NAMALWA (cell line): ENCODE results near the gene FGD4.
A peak's percentile ranks its signal among the peaks of the same experiment; 100 is the strongest.

Experiments
- DNase-seq: peaks from one replicate; pipeline ENCODE4 v3.0.0-alpha.2; 2015; ENCODE audit warnings: low spot score

FGD4 gene

DNA sequence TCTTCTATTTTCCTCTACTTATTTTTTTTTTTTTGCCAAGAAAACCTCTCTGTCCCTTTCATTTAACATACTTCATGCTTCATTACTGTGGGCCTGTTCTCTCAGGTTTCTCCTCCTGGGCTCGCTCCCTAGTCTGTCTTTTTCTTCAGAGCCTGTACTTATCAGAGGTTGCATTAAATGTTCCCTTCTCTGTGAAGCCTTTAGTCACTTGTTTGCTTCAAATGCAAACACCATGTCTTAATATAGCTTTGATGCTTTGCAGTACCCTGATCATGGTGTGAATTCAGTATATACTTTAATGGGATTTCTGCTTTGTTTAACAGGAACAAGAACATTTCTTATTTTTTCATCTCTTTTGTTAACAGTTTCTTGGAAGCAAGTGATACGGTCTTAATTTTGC is 207.1 kb downstream of the FGD4 start:
- DNase-seq: no peak

DNA sequence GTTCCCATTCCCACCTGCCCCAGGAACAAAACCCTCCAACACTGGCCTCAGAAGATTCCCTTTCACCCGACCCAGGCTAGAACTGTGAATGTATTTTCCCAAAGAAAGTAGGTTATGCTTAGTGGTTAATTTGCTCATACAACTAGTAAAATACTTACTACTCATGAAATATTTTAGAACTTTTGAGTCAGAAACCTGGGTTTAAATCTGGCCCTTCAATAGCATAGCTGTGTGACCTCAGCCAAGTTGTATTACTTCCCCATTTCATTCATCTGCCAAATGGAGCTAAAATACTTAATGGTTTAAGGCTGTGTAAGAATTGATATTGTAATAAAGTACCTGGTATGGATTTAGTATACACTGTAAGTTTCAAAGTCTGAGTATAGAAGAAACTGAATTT is 210.6 kb downstream of the FGD4 start:
- DNase-seq: no peak

DNA sequence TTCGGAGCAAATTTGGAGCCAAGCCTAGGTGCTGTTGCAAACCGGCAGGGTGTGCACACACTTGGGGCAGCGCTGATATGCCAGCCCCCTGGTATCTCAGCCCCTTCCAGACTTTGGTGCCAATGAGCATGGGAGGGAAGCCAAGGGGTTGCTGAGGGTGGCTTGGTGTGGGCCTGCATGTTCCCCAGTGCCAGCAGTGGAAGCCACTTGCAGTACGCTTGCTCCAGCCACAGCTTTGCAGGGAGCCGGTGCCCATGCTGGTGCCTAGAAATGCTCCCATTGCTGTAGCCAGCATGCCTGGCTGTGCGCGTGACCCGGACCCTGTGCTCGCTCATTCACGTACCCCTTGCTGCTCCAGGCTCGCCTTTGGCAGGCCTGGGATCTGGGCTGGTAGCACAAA is 212.6 kb downstream of the FGD4 start:
- no peak for DNase-seq

DNA sequence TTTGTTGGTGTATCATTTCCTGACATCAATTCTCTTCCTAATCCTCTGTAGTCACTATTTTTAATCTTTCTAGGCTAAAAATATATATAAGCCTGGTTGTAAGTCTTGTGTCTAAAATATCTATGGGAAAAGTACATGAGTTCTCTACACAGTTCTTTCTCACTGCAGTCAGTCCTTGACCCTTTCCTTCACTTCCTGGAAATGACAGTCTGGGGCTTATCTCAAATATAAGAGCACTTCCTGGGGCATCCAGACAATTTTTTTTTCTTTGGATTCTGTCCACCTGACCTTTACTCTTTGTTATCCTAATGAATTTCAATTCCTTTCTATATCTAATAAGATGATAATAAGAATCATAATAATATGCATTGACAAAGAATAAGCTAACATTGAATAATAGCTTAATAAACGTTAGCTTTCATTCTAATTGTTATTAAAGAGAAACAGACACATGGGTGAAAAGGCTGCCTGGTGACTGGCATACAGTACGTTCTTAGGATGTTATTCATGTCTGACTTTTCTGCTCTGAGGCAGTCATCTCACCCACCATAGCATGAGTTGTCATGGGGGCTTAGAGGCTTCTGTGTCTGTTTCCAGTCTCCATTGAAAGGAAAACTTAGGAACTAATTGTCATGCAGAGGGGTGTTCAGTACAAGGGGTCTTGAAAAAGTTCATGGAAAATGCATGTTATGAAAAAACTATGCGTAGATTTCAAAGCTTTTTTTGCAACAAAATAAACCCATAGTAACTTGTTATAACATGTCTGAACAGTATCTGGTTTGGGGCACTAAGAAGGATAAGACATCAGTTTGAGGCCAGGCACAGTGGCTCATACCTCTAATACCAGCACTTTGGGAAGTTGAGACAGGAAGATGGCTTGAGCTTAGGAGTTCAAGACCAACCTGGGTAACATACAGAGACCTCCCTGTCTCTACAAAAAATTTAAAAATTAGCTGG is 213.6 kb downstream of the FGD4 start:
- no peak for DNase-seq

DNA sequence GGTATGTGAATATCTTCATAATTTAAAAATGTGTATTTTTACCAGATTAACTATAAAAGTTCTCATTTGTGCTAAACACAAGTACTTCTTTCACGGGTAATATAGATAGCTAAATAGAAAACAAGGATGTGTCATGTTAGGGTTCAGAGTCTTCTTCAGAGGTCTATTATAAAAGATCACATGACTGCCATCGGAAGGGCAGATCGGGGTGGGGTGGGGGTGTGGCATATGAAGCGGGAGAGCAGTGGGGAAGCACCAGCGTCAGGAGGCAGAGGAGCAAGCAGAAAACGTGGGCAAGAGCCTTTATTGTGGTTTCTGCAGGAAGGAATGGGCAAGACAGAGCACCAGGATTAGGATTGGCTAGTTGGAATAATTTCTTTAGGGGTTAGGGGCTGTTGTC is 216.1 kb downstream of the FGD4 start:
- no peak for DNase-seq

DNA sequence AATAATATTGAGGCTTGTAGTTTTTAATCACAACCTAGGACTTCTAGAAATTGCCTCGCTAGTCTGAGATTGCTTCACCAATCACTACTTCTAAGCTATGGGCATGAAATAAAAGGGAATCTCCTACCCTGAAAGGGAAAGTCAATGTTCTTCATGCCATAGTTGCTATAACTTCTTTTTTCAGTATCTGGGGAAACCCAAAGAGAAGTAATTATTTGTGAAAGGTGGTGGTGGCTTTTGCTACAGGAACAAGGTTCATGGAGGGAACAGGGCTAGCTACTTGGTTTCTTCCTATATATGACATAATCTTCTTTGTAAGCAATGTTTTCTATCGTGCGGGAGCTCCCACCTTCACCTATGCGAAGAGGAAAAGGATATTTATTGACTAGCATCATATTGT is 218.2 kb downstream of the FGD4 start:
- DNase-seq: no peak

DNA sequence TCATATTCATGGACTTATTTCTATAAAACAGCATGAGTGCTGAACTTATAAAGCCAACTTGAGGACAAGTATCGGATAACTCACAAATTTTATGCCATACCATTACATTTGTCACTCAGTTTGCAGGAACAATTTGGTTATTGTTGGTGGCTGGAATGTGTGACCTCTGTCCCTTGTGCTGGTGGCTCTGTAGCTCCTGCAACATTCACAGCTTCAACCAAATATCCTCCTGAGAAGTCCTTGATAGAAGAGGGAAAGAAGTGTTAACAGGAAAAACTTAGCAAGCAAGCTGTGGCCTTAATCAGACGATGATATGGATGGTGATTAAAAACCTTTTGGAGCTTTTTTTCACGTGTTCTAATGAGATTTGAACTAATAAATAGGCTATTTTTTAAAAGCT is 218.8 kb downstream of the FGD4 start:
- DNase-seq: no peak

DNA sequence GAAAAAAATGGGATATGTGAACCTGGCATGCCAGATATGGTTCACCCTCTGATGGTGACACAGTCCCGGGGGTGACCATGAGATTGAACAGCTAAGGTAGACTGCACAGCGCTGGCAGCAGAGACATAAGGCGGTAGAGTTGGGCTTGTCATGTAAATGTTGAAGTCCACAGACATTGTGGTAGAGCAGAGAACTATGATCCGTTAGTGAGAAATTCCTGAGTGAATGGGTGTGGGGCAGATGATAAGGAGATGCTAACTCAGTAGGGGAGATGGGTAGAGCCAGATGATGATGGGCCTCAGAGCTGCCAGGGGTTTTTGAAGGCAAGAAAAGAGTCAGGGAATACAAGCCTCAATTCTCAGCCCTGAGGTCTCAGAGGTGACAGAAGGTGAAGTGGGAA is 228.6 kb downstream of the FGD4 start:
- DNase-seq: no peak

DNA sequence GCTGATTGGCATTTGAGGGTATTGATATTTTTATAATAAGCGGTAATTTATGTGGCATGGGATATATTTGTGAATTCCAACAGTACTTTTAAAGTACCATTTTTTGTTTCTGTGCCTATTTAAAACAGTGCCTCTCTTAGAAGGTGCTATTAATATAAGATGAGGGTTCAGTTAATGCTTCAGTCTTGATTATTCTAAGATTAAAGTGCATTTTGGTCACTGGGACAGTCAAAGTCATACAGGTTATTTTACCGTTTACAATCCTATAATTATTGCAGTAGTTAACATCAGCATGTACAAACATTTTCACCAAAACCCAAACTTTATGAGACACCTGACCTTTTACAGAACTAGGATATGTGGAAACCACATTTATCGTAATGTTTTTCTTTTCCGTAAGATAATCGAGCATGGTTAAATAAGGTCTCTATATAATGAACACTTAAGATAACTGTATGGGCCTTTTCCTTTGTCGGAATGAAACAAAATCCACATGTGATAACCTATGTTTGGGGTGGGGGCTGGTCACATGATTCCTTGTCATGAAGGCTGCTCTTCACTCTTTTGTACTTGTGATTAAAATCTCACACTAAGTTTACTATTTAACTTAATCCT is 242.0 kb downstream of the FGD4 start:
- DNase-seq: no peak

DNA sequence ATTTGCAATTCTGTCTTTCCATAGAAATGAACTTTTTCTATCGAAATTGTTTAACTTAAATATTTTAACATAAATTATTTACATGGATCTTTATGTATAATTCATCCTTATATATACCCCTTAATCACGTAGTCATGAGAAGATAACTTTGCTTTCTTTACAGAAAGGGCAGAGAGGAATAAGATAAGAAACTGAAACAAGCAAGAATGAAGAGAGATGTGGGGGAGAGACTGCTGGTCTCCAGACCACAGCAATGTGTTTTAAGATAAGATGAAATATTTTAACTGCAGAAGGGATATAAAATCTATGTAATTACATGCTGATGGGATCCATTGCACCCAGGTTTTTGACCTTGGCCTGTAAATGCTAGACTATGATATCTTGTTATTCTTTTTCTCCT is 245.1 kb downstream of the FGD4 start:
- no peak for DNase-seq

DNA sequence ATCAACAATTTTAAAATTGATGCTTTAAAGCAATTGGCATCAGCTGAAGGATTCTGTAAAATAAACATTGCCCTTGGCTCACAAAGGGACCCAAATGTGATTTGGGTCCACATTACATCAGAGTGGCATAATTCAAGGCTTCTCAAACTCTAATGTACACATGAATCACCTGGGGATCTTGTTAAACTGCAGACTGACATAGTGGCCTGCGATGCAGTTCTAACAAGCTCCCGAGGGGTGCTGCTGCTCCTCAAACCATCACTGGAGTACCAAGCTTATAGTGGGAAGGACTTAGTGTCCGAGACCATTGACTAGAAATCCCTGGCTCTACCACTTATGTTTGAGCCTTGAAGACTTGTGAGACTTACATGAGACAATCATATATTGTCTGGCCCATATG is 247.9 kb downstream of the FGD4 start:
- no peak for DNase-seq

DNA sequence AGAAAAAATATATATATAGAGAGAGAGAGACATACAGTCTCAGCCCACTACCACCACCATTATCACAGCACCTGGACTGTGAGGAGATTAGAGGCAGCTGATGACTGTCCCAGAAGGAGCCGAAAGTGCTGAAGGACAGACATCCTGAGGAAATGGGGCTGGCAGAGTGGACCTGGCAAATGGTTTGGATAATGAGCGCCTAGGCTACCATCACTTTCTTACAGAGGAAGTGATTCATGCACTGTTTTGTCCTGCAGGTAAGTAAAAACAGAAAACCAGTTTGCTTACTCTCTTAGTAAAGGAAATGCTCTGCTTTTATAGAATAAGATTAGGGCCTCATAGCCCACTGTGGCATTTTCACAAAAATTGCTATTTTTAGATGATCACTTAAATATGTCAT is 251.2 kb downstream of the FGD4 start:
- DNase-seq: no peak

DNA sequence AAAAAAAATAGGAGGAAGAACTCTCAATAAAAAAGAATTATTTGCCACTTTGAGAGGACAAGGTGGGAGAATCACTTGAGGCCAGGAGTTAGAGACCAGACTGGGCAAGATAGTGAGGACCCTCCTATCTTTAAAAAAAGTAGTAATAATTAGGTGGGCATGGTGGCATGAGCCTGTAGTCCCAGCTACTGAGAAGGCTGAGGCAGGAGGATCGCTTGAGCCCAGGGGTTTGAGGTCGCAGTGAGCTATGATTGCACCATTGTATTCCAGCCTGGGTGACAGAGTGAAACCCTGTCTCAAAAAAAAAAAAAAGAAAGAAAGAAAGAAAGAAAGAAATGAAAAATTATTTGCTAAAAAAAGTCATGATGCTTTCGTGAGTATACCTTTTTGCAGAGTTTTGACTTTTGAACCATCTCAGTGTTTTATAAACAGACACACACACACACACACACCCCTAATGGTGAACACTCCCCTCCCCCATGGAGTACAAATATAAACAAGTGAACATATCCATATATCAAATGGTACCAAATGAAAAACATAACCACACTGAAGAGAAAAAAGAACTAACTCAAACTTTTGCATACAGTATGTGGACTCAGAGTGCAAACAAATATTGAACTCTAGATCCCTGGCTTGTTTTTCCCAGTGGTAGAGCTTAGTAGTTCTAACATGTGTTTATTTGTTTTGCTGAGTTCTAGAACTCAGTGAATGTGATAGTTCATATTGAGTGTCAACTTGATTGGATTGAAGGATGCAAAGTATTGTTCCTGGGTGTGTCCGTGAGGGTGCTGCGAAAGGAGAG is 252.0 kb downstream of the FGD4 start:
- DNase-seq: no peak

DNA sequence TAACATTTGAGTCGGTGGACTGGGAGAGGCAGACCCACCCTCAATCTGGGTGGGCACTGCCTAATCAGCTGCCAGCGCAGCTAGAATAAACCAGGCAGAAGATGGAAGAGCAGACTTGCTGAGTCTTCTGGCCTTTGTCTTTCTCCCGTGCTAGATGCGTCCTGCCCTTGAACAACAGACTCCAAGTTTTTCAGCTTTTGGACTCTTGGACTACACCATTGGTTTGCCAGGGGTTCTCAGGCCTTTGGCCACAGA is 252.5 kb downstream of the FGD4 start:
- DNase-seq: no peak

DNA sequence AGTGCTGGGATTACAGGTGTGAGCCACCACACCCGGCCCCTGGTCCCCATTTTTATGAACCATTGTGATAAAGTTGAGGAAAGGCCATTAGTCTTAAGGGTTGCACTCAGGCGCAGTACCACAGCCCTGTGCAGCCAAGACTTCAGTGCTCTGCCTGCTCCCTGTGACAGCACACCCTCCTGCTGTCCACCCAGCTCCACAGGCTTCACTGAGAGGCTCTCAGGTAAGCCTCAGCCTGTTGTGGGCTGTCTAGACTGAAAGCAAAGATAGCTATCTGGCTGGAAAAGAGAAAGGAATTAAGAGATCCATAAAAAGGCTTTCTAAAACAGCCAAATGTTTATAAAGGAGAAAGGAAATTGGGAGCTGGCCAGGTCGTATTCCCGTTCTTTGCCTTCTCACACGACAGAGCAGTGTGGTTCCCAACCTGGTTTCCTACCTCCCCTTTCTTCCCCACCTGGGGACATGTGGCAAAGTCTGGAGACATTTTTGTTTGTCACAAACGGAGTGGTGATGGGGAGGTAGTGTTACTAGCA is 260.6 kb downstream of the FGD4 start:
- DNase-seq: no peak

DNA sequence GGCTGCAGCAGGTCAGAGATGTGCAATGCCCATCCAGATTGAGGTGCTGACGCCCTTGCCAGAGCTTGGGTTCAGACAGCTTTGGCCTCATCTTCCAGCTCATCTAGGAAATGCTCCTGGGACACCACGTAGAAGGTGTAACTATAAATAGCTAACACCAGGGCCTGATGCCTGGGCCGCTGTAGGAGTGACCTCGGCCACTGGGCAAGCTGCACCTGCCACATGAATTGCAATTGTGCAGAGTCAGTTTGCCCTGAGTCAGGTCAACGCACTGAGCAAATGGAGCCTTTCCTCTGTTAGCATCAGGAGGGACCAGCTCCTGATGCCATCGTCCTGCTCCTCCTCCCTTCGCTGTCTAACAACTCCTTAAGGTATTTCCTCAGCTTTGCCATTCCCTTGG is 262.3 kb downstream of the FGD4 start:
- DNase-seq: no peak

DNA sequence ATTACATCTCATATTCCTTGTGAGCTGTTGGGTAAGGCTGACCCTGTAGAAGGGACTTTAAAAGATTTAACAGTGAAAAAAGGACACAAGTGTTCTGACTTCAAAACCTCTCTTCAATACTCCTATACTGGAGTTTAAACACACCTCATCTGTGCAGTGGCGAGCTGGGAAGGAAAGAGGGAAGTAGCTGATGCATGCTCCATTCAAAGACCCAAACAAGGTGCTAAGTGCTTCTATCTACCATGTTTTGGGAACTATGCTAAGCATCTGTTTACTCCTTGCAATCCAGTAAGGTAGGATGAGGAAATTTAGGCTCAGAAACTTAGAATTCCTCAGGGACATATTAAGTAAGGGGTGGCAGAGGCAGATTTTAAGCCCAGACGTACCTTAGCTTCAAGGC is 263.3 kb downstream of the FGD4 start:
- no peak for DNase-seq

DNA sequence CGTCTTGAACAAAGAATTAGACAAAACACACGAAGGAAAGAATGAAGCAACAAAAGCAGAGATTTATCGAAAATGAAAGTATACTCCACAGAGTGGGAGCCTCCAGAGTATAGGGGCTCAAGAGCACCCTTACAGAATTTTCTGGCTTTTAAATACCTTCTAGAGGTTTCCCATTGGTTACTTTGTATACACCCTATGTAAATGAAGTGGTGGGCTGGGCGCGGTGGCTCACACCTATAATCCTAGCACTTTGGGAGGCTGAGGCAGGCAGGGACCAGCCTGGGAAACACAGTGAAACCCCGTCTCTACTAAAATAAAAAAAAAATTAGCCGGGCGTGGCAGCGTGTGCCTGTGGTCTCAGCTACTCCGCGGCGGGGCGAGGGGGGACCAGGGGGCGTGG is 266.7 kb downstream of the FGD4 start:
- no peak for DNase-seq

DNA sequence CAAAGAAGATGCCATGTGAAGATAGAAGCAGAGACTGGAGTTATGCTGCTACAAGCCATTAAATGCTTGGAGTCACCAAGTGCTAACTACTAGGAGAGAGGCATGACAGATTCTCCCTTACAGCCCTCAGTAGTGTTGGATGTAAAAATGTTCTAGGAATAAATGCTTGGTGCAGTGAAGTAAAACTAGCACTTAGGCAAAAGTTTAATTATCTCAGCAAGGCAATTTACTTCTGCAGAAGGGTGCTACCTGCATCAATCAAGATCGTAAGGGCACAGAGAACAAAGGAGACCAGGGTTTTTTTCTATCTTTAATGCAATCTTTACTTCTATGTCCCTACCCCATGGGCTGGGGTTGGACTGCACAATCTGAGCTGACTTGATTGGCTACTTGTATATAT is 270.2 kb downstream of the FGD4 start:
- DNase-seq: no peak

DNA sequence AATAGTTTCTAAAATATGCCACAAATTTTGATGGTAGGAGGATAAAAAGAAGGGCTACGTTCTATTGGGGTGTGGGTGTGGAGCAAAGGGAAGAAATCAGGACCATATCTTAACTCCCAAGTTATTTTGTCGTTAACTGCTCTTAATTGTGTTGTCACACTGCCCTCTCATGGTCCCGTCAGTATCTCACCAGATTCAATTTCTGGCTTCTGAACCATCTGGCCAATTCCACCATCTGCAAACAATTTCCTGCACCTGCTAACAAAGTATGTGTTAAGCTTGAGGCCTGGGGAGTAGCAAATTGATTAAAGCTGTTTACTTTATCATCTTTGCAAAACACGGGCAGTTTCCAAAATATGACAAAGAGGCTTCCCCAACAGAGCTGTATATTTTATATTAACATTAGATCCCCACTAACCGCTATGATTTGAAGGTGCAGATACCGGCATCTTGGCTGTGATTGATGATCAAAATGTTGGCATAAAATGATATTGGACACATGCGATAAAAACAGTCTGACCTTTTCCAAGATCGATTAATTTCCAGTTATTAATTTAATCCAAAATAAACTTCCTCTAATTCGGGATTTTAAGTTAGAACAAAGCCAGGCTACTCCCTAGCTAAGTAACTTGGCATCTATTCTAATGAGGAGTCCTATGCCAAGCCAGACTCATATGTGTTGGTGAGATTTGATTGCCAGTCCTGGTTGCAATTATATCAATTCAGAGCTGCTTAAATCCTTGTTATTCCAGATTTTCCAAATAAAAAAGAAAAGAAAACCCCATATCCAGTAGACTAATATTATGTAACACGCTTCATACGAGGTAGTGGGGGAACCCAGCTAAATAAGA is 272.8 kb downstream of the FGD4 start:
- peak; percentile 88 for DNase-seq

DNA sequence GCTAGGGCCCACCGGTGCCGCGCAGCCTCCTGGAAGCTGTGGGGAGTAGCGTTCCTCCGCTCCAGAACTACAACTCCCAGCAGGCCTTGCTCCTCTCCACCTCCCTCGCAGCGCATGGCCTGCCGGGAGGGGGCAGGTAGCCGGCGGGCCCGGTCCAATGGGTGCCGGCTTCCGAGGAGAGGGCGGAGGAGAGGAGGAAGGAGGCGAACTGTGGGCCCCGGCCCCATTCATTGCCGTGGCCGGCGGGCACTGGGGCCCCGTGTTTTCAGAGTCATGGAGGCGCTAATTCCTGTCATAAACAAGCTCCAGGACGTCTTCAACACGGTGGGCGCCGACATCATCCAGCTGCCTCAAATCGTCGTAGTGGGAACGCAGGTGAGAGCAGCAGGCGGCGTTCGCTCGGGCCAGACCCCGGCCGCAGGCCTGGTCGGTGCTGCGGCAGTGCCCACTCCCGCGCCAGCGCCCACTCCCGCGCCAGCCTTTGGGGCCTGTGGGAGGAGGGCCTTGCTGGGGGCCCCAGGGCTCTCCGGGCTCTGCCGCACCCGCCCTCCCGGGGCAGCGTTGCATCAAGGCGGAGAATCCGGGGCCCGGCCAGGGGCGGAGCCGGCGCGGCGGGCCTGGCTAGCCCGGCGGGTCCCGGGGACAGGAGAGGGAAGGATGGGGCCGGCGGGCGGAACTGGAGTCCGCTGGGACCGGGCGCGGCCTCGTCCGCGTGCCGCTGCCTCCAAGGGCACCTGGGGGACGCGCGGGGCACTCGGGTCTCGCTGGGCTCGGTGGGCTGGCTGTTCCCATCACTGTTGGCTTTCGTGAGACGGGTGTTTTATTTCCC is 279.9 kb downstream of the FGD4 start, which contains the start of gene DNM1L:
TSS of gene DNM1L (plus strand) at position 211 of the 829 bp plus-strand sequence. CDS start at position 274, 63 bp downstream.
- peak; percentile 97 for DNase-seq
